Activated effector memory CD4-positive, alpha-beta T cell treated with anti-CD3 and anti-CD28 coated beads, Interleukin-2, amount 50 U/mL, for 16 hours (primary cell): Measurements from ENCODE around the gene OR8B12.
A peak's percentile ranks its signal among the peaks of the same experiment; 100 is the strongest.

Experiments
- DNase-seq: peaks from one replicate; pipeline ENCODE4 v3.0.0-alpha.2; 2020

Gene OR8B12, protein sequence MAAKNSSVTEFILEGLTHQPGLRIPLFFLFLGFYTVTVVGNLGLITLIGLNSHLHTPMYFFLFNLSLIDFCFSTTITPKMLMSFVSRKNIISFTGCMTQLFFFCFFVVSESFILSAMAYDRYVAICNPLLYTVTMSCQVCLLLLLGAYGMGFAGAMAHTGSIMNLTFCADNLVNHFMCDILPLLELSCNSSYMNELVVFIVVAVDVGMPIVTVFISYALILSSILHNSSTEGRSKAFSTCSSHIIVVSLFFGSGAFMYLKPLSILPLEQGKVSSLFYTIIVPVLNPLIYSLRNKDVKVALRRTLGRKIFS

DNA sequence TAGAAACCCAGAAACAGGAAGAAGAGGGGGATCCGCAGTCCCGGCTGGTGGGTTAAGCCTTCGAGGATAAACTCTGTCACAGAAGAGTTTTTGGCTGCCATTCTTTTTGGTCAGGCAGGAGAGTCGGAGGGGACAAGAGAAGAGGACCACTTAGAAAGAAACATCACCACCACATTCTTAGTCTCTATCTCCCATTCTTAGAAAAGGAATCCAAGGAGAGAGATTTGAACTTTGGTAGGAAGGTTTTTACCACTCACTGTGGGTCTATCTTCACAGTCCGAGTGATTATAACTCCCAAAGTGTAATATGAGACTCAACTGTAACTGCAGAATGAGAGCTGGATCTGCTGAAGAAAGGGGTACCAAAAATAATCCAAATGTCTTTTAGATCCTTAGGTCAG, at the start of gene OR8B12:
Gene OR8B12, minus strand, starts transcription at position 101 of the 400 bp plus-strand sequence. Its CDS starts 0 bp downstream, at position 101.
- no peak for DNase-seq

DNA sequence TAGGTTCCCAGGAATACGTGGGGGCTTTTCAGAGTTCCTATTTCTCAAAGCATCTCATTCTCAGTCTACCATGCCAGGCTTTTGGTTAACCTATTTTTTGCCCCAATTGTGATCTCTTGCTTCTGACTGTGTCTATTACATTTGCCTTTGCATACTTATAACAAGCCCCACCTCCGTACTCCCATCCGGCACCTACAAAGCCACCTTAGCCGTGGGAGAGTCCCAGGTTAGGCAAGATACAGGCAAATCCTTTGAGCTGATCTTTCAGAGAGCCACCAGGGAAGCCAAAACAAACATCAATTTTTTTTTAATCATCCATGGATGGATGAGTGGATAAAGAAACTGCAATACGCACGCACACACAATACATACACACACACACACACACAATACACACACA, 49.2 kb upstream of the OR8B12 start:
- no peak for DNase-seq

DNA sequence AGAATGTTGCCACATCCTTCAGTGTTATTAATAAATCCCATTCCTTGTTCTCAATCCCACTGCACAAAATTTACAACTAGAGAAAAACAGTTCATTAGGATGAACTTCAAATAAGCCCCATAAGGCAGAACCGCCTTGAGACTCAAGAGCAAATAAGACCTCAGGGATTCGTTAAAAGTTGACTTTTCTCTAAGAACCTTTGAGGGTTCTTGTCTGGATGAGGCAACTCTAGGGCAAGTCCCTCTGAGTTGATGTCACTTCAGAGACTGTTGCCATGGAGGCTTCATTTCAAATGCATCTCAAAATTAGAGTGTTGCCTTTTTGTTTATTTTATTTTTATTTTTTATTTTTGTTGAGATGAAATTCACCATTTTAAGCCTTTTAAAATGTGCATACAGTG, 48.0 kb upstream of the OR8B12 start:
- no peak for DNase-seq

DNA sequence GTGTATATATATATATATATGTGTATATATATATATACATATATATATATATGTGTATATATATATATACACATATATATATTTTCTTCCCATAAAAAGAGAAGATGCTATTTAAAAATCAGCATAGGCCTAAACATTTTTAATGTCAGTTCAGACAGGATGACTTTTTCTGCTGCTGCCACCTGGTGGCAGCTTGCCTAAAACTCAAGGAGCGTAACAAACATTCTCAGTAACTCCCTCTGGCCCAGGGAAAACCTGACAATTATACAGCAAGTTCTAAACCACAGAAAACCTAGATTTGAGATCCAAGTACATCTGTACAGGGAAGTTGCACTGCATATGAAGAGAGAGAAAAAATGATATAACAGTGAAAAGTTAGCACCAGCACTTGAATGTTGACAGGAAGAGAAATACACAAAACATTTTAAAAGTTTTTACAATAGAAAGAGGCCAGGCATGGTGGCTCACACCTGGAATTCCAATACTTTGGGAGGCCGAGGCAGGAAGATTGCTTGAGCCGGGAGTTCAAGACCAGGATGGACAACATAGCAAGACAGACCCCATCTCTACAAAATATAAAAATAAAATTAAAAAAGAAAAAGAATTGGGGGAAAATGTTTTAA, 42.9 kb upstream of the OR8B12 start:
- peak; percentile 77 for DNase-seq

DNA sequence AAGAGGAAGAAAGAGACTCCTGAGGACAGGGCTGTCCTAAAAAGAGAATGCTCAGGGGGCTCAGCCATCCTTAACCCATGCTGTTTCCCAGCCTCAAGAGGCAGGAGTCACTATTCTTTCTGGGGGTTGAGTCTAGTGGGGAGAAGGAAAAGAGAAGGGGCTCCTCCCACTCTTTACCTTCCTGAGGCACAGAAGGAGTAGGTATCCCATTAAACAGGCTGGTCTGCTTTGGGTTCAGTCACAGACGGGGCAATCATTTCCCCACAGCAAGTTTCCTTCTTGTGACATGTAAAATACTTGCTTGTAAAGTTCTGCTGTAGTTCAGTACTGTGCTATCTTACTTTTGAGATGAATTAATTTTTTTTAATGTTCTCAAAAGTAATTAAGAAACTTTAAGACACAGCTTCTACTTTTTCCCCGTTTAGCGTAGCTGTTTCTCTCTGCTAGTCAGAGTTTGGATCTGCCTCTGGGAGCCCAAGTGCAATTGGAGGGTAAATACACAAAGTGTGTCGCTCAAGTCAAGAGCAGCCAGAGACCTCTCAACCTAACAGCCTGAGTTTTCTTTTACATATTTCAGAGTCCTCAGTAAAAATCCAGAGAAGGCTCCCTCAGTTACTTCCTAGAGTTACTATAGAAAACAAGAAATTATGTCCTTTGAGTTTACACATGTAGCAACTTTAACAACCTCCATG, 41.4 kb upstream of the OR8B12 start:
- no peak for DNase-seq

DNA sequence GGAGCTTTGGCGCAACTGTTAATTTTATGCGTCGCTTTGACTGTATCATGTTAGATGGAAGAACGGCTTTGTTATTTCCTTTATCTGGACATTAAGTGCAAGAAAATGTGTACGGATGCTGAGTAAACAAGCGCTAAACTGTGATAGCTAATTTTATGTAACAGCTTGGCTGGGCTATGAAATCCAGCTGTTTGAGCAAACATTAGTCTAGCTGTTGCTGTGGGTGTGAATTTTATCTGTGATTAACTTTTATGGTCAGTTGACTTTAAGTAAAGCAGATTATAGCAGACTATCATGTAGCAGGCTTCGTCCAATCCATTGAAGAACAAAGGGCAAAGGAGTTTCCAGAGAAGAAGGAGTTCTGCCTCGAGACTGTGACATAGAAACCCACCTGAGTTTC, 40.3 kb upstream of the OR8B12 start:
- no peak for DNase-seq

DNA sequence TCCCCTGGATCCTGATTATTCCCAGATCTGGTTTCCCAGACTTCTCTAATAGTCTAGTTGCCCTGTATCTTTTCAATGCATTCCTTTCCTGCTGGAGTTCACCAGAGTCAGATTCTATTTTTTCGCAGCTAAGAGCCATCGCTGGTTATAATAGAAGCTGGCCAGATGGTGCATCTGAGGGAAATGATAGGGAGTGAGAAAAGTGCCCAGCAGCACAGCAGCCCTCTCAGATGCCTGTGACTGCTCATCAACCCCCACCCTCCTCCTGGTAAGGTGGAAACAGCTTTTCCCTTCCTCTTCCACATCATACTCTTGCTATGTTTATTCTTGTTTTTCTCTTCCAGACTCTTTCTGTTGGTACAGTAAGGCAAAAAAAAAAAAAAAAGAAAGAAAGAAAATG, 39.1 kb upstream of the OR8B12 start:
- no peak for DNase-seq

DNA sequence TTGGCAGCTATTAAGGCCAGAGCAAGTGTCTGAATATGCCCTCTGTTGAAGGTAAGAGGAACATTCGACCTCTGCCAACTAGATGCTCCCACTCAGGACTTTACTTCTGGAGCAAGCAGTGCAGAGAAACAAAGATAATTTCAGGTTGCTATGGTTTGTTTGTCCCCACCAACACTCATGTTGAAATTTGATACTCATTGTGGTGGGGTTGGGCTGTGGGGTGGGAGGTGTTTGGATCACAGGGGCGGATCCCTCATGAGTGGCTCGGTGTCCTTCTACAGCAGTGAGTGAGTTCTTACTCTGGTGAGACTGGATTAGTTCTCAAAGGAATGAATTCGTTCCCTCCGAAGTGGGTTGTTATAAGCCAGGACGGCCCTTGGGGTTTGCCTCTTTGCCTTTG, 38.4 kb upstream of the OR8B12 start:
- DNase-seq = no peak

DNA sequence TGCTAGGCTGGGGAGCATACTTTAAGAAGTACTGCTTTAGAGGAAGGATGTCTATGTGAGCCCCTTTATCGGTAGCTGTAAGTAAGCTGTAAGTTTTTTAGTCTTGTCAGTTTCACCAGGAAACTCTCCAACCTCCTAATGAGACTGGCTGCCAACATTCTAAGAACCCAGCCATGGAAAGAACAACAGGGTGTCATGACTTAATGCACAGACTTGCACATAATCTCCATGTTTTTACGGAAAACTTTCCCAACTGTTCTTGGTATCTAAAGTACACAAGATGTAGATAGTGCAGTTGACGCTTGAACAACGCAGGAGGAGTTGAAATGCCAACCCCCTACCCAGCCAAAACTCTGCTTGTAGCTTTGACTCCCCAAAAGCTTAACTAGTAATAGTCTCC, 35.3 kb upstream of the OR8B12 start:
- no peak for DNase-seq

DNA sequence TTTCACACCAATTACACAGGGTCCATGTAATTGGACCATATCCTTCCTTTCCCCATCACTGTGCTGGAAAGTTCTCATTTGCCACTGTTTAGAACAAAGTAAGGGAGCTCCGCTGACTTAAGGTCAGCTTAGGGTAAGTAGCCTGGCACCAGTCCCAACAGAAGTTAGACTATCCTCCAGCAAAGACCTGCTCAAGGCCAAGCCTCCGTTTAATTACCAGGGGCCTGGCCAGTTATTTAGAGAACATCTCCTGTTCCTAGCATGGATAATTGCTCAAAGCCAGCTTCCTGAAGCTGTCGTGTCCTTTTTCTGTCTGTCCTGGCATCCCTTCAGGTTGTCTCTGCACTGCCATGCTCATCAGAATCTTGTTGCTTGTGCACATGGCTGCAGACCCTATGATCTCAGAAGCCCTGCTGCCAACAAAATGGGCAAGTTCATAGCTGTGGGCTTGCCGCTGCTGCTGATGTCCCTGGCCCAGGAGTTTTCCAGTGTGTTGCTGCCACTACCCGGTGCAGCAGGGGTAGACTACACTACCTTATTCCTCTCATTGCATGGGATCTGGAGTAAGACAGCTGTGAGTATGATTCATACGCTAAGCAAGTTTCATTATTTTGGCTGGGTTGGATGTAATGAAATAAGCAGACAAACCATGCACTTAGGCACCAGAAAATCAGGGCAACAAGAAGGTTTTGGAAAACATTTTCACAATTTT, 34.4 kb upstream of the OR8B12 start:
- DNase-seq = no peak

DNA sequence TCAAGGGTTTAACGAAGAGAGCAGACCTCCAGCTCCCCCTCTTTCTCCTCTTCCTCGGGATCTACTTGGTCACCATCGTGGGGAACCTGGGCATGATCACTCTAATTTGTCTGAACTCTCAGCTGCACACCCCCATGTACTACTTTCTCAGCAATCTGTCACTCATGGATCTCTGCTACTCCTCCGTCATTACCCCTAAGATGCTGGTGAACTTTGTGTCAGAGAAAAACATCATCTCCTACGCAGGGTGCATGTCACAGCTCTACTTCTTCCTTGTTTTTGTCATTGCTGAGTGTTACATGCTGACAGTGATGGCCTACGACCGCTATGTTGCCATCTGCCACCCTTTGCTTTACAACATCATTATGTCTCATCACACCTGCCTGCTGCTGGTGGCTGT, 26.7 kb upstream of the OR8B12 start:
- DNase-seq = no peak

DNA sequence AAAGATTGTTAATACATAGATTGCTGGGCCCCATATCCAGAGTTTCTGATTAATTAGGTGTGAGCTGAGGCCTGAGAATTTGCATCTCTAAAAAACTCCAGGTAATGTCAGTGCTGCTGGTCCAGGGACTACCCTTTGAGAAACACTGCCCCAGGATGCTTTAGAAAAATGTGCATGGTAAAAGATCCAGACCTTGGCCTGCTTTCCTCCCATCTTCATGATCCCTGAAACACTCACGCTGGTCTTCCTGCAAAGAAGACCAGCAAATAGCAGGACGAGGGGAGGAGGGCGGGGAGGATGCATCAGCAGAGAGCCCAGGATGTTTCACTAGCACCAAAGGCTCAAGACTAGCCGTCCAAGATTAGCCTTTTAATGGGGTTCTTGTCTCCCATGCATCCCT, 26.2 kb upstream of the OR8B12 start, which contains the start of gene OR8A1:
Gene OR8A1, plus strand, starts transcription at position 301 of the 400 bp plus-strand sequence. CDS start 123 bp downstream, outside the sequence.
- DNase-seq = no peak

DNA sequence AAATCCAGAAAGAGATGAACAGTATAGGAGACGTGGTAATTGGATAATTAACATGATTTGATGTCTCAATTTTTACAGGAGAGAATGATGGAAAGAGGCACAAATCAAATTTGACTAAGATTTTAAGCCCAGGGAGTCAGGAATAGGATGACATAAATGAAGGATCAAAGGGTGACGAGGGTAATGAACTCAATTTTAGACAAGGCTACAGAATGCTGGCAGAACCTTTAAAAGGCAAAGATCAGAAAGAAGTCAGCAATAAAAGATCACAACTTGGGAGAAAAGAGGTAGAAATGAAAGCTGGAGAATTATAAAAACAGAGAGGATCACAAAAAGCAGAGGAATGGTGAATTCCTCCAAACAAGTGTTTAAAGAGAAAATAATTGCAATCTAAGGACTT, 13.4 kb upstream of the OR8B12 start:
- DNase-seq = no peak

DNA sequence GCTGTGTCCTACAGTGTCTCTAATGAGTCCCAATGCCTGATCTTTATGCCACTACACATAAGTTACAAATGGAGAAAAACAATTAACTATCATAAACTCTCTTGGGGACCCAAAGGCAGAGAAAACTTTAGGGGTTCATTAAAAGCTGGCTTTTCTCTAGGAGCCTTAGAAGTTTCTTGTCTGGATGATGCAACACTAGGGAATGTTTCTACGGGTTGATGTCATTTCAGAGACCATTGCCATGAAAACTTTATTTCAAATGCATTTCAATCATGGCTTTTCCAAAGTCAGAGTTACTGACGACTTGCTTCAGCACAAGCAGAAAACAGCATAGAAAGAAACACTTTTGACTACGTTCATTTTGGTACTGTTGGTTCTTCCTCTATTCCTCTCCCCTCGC, 8.5 kb upstream of the OR8B12 start:
- no peak for DNase-seq

DNA sequence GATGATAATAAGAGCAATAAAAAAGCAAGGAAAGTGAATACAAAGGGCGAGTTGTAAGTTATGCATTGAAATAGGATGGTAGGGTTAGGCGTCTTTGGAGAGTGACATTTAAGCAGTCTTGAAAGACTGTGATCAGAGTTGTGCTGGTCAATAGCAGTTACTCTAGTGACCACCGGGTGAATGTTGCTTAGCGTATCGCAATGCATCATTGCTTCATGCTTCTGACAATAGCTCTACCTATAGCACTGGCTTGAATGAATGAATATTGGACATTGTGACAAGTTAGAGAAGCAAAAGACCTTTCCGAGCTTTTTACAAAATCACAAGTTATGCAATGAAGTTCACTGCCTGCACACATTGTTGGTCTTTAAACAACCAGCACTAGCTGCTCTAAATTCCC, 7.7 kb upstream of the OR8B12 start:
- DNase-seq = no peak

DNA sequence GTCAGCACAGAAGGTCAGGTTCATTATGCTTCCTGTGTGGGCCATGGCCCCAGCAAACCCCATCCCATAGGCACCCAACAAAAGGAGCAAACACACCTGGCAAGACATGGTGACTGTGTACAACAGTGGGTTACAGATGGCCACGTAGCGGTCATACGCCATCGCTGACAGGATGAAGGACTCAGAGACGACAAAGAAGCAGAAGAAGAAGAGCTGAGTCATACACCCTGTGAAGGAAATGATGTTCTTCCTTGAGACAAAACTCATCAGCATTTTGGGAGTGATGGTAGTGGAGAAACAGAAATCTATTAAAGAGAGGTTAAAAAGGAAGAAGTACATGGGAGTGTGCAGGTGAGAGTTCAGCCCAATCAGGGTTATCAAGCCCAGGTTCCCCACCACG, 309 bp downstream of the OR8B12 start:
- DNase-seq = no peak

DNA sequence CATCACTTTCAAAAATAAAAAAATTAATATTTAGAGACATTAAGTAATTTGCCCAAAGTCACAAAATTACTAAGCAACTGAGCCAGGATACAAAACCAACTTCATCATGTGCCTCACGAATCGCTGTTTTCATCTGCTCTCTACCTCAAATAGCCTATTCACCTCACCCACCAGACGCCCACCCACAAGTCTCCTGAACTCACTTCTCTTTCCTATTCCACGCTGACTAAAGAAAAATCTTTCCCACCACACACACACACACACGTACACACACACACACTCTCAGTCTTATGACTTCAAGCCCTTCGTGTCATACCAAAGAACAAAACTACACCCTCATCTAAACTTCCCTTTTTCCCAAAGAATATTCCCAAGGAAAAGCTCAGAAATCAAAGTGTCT, 2.2 kb downstream of the OR8B12 start:
- DNase-seq = no peak

DNA sequence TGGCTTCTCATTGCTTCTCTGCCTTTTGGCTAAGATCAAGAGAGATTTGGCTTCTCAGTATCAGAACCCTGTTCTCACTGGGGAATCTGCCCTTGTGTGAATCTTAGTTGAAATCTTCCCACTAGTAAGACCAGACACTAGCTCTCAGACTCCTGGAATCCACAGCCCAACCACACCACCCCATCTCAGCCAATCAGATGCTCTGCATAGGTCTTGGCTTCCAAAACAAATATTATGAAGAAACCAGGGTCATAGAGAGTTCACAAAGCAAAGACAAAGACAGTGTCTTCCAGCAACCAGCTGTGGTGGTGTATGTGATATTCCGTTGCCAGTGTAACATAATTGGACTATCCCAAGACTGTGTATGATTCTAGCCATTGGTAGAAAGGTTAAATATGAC, 5.4 kb downstream of the OR8B12 start:
- no peak for DNase-seq

DNA sequence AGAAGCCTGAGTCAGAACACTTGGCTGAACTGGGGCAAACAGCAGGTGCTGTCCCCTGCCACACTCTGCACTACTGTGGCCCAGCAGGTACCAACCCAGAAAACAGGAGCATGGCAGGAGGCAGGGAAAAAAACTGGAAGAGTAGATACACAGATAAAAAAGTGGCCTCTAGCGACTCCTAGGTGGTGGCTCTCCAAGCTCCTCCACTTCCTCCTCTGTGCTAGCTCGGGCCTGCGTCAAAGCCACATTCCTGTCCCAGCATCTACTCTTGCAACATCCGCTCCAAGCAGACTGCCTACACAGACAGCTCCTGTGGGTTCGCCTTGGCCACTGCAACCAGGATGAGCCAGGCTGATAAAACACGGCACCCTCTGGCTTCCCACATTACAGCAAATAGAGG, 6.9 kb downstream of the OR8B12 start:
- DNase-seq = no peak

DNA sequence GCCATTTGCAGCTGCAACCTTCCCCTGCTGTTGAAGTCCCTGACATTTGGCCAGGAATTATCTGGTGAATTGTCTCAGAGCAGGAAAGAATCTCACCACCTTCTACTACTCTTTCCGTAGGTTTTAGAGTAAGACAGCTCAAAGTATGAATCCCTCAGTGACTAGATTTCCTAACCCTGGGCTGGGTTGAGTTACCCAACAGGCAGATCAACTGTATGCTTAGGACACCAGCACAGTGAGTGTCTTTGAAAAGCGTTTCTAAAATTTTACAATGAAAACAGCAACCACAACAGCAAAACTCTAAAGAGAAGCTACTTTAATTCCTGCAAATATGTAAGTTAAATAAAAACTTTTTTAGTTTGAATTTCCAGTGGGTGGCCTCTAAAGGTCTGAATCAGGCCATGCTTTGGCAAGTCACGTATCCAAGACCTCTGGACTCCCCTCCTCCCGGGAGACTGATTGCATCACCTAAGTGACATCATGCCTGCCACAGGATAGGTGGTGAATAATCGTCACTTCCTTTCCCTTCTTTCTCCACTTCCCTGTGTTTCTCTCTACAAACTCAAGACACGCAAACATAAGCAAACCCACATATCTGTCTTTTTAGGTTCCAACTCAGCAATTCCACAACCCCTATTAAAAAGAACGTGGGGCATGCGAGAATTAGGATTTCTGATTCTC, 7.8 kb downstream of the OR8B12 start:
- DNase-seq = no peak

DNA sequence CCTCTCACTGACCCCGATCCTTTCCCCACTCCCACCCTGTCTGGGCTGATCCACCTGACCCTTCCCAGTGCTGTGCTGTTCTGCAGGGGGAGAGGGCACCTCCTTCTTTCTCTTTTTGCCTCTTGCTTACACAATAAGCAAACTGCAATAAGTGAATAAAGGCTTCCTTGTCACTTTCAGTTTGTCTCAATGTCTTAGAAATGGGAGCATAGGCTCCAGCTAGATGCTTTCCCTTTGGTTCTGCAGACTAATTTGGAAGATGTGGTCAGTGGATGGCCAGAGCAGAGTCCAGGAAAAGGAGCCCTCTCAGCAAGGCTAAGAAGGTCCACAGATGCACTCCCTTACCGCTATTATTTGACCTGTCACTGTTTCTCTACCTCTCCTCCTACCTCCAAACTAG, 9.4 kb downstream of the OR8B12 start:
- DNase-seq = no peak

DNA sequence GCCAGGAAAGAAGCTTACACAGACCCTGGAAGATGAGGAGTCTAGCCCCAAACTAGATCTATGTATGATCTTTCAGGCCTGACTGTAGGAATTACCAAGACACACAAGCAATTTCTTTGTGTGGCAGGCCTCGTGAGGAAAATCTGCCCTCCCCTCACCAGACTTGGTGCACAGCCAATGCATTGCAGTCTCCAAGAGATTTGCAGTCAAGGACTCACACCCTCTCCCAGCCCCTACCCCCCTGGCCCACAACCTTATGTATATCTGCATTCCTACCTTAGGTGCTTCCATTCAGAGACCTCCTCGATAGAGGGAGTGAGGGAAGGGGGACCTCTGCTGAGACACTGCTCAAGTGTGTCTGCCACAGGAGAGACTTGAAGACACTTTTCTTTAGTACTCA, 9.8 kb downstream of the OR8B12 start:
- no peak for DNase-seq

DNA sequence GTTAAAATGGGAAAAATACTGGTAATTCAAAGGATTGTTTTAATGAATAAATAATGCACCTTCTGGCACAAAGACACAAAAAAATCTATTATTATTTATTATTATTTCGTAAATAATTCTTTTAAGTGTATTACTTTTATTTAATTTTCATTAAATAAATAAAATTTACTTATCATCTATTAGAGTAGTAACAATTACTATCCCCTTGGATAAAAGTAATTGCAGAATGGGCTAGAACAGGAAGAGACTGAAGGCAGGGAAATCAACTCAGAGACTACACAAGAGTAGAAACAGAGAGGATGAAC, 23.0 kb downstream of the OR8B12 start:
- no peak for DNase-seq
